ENCODE results near the gene SLC22A8. TPM values are rescaled to one million over a fixed set of nuclear protein-coding genes. Genes with fewer than 3 reads are reported as not detected.

SLC22A8 gene
- polyA plus RNA-seq, 1 experiment: not detected

Other genes with a start within 250 kb of the SLC22A8 start
- 8.9 and 13.4 TPM in 2 replicates for gene TAF6L, start 244.4 kb downstream of the SLC22A8 start, polyA plus RNA-seq (2011; rRNA removed)
- gene TMEM179B, start 228.4 kb downstream of the SLC22A8 start, polyA plus RNA-seq (2011; rRNA removed): 51.7 and 63.8 TPM in 2 replicates
- 12.3 and 13.5 TPM in 2 replicates for gene TMEM223, start 223.8 kb downstream of the SLC22A8 start, polyA plus RNA-seq (2011; rRNA removed)
- 48.9 and 66.1 TPM in 2 replicates for gene NXF1, start 210.4 kb downstream of the SLC22A8 start, polyA plus RNA-seq (2011; rRNA removed)
- 51.7 and 52.1 TPM in 2 replicates for gene STX5, start 183.8 kb downstream of the SLC22A8 start, polyA plus RNA-seq (2011; rRNA removed)
- gene TEX54, start 183.0 kb downstream of the SLC22A8 start, polyA plus RNA-seq (2011; rRNA removed): not detected in 2 replicates
- gene WDR74, start 176.3 kb downstream of the SLC22A8 start, polyA plus RNA-seq (2011; rRNA removed): 18.0 and 21.6 TPM in 2 replicates
- gene SLC3A2, start 134.9 kb downstream of the SLC22A8 start, polyA plus RNA-seq (2011; rRNA removed): 263 and 284 TPM in 2 replicates
- gene CHRM1, start 94.5 kb downstream of the SLC22A8 start, polyA plus RNA-seq (2011; rRNA removed): not detected in 2 replicates
- gene SLC22A6, start 30.9 kb downstream of the SLC22A8 start, polyA plus RNA-seq (2011; rRNA removed): not detected in 2 replicates
- gene SLC22A24, start 128.4 kb upstream of the SLC22A8 start, polyA plus RNA-seq (2011; rRNA removed): not detected in 2 replicates
- not detected in 2 replicates for gene SLC22A25, start 227.8 kb upstream of the SLC22A8 start, polyA plus RNA-seq (2011; rRNA removed)